NCI-H2227 (cell line): ENCODE data around the gene LDB2.
"Not testable (repeated sequence)": the region's sequence is repeated elsewhere in the genome, so short reads cannot be mapped to it uniquely, and the experiment has no call there.

Source experiments
- DNase-seq: peaks from one replicate; lab custom pipeline; 2025; ENCODE audit not compliant: unreplicated experiment; lab: John Stamatoyannopoulos, UW

The LDB2 gene

DNA sequence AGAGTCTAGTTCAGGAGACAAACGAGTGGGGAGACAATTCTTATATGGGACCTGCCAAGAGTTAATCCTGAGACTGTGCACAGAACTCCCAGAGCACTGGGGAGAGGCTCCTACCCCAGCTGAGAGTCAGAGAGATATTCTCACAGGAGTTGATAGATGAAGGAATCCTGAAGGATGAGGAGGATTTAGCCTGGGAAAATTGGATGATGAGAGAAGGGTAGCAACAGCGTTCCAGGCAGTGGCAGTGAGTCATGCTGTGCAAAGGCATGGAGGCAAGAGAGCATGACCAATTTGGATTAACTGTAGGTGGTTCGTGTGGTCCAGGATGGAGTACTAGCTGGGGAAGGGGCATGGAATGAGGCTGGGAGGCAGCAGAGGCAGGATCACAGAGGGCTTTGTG lies 318.6 kb downstream of the LDB2 start:
- DNase-seq: no peak

DNA sequence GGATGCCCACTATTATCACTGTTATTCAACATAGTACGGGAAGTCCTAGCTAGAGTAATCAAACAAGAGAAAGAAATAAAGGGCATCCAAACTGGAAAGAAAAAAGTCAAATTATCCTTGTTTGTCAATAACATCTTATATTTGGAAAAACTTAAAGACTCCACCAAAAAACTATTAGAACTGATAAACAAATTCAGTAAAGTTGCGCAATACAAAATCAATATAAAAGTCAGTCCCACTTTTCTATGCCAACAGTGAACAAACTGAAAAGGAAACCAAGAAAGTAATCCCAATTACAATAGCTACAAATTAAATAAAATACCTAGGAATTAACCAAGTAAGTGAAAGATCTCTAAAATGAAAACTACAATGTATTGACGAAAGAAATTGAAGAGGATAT lies 321.3 kb downstream of the LDB2 start:
- no peak for DNase-seq

DNA sequence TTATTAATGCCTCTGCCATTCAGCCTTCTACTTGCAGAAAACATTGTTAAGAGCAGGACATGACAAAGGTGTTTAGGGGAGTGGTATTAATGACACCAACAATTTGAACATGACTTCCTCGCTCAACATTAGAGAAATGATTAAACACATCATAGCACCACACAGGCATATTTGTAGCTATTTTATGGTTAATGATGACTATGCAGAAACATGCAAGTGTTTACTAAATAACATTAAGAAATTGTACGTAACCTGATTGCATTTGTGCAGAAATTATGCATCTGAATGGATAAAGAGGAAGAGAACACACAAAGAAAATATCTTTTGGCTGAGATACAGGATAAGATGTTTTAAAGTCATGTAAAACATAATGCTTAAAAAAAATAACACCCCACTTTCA lies 323.5 kb downstream of the LDB2 start:
- DNase-seq: no peak

- DNase-seq: no peak
These were observed 324.7 kb downstream of the LDB2 start for GRCh38 chr4:16573739-16574138.

GRCh38 chr4:16573206-16573605 lies 325.2 kb downstream of the LDB2 start:
- DNase-seq: no peak

DNA sequence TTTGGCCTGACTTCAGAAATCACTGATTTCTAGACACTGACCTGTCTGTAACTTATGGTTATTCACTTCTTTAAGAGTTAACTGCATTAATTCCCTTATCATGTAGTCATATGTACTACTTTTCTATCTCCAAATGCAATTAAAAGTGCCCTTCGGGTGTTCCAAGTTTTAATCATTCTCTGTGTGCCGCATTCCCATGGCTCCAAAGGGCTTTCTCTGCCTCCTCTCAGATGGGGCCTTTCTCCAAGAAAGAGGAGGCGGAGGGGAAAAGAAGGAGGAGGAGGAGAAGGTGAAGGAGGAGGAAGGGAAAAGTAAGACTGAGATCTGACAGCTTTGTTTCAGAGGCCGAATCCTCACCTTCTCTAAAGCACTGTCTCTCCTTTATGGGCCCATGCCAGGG lies 325.8 kb downstream of the LDB2 start:
- no peak for DNase-seq

- no peak for DNase-seq
These were observed 326.3 kb downstream of the LDB2 start for GRCh38 chr4:16572161-16572560.

GRCh38 chr4:16569790-16570189 lies 328.7 kb downstream of the LDB2 start:
- no peak for DNase-seq

- DNase-seq: not testable (repeated sequence)
These were observed 341.1 kb downstream of the LDB2 start for GRCh38 chr4:16557316-16557715.

- no peak for DNase-seq
These were observed 343.3 kb downstream of the LDB2 start for GRCh38 chr4:16555156-16555555.

- DNase-seq: no peak
These were observed 347.9 kb downstream of the LDB2 start for GRCh38 chr4:16550531-16550930.

DNA sequence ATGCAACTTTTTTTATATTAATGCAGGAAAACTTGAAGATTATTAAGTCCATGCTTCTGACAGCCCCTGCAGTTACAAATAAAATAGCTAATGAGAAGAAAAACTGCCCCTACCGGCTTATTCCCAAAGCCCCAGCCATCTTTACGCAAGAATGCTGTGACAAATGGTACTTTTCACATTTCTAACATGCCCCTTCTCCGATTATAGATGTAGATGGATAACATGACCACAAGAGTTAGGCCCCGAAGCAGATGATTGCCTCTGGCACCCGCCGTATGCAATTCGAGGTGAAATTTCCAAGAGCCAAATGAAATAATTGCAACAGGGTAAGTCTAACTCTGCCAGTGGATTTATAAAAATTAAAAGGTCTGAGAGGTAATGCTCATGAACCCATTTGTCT lies 352.8 kb downstream of the LDB2 start:
- no peak for DNase-seq

GRCh38 chr4:16544869-16545268 lies 353.6 kb downstream of the LDB2 start:
- DNase-seq: no peak

GRCh38 chr4:16544251-16544721 lies 354.2 kb downstream of the LDB2 start:
- no peak for DNase-seq

DNA sequence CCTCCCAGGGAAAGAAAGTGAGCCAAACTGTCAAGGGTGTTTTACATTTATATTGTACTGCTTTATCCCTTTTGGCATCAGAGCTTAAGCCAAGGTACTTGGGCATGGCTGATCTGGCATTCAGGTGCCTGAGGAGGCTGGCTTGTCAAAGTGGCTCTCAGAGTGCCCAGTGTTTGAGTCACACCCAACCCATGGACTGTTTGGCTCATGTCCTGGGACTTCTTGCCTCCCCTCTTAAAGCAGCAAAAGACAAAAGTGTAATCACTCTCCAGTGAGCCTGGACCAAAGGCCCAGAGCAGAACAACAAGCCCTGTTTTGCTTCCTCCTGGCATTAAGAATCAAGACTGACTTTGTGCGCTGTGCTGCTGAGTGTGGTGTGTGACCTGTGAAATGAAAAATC lies 360.5 kb downstream of the LDB2 start:
- DNase-seq: no peak

DNA sequence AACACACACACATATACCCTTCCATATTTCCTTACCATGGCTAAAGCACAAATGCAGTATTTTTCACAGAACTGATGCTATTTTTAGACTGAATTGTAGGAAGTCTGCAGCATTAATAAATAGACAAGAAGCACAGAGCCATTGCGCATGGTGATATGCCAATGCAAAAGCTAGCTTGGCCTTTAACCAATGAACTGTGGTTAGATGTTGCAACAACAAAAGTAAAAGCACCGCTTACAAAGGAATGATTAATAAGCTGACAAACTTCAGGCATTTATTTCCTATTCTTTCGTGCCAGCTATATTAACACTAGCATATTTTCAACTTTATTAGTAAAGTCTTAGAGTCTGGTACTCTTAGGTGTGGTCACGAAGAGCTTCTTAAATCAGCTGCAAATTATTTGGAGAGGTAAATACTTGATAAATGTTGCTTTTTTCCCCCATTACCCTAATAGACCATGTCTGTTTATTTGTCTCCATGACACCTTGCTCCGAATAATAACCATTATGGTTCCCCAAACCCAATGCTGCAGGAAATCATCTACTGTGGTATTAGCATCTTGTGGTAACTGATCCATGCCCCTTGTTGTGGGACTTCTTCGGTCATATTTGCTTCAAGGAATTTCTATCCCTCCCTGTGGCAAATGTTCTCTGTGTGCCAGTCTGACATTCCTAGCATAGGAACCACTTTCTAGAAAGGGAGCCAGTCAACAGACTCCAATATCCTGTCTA lies 366.0 kb downstream of the LDB2 start:
- DNase-seq: no peak

GRCh38 chr4:16530688-16531635 lies 367.5 kb downstream of the LDB2 start:
- DNase-seq: no peak

DNA sequence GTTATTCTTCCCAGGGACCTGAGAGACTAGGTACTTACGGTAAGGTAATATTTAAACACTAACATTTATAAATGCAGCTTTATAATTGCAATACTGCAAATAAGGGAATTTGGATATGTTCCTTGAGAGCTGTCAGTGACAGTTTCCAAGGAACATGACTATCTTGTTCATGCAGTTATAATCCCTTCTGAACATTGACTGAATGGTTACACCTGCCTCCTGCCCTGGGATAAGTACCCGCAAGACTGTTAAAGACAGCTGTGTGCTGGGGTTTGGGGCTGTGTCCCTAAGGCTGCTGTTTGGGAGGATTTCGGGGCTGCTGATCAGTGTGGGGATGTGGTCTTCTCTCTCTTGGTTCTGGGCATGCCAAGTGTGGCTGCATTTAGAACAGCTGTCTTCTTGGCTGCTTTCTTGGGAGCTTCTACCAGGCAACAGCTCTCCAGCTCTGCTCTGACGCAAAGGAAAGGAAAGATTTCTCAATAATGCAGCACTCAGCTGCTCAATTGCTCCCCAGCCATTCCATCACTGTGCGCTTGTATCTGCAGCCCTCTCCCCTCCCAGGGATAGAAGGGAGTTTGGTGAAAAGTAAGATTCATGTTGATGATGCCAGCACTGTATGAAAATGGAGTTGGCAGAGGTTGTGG lies 373.4 kb downstream of the LDB2 start:
- DNase-seq: no peak

GRCh38 chr4:16524406-16524805 lies 374.0 kb downstream of the LDB2 start:
- DNase-seq: no peak

DNA sequence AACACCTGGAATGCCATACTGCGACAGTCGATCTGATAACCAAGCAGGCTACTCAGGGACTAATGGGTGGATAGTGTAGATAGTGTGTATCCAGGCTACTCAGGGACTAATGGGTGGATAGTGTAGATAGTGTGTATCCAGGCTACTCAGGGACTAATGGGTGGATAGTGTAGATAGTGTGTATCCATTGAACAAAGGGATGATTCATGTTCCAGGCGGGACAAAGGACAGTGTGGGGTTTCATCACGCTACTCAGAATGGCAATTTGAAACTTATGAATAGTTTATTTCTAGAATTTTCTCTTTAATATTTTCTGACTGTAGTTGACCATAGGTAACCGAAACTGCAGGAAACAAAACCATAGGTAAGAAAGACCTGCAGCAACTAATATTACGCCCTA lies 374.9 kb downstream of the LDB2 start:
- DNase-seq: not testable (repeated sequence)

DNA sequence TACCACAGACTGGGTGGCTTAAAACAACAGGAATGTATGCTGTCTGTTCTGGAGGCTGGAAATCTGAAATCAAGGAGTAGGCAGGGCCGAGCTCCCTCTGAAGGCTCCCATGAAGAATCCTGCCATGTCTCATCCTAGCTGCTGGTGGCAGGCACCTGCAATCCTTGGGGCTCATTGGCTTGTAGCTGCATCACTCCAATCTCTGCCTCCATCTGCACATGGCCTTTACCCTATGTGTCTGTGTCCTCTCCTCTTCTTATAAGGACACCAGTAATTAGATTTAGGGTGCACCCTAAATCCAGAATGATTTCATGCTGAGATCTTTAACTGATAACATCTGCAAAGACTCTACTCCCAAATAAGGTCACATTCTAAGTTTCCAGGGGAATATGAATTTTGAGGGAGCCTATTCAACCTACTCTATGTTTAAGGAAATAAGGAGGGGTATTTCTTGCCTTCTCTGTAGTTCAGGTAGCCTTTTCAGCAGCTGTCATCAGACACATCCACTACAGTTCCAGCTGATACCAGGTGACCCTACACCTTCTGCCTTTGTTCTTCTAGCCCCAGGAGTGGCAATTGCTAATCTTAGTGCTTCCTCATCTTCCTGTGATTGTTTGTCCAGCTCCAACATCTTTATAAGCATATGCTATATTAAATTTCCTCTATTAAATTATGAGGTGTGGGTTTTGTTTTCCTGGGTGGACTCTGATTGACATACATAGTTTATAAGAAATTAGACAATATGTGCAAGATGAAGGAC lies 377.1 kb downstream of the LDB2 start:
- DNase-seq: no peak
